Loucy (cell line): ENCODE measurements around the gene GPR107.

Experiments used
- H2AFZ ChIP-seq: fragments of 200-600 bp; sonication (generic); 2 replicates; pipeline ENCODE4 v1.6.0; 2016; ENCODE audit warnings: antibody characterized with exemption, mild to moderate bottlenecking, low read length, moderate library complexity
- H3F3A ChIP-seq: fragments of 200-600 bp; 2 replicates; pipeline ENCODE4 v1.6.0; 2016; ENCODE audit warnings: antibody characterized with exemption, low read depth, mild to moderate bottlenecking
- H3K27me3 ChIP-seq: fragments of 200-600 bp; sonication (generic); 2 replicates; pipeline ENCODE4 v1.6.1; 2014; ENCODE audit warnings: low read length, mild to moderate bottlenecking; ENCODE audit not compliant: insufficient read depth, poor library complexity, severe bottlenecking
- H3K36me3 ChIP-seq: fragments of 200-600 bp; sonication (generic); 2 replicates; pipeline ENCODE4 v1.6.1; 2016; ENCODE audit warnings: low read length; ENCODE audit not compliant: insufficient read depth
- H3K4me1 ChIP-seq: fragments of 200-600 bp; sonication (generic); 2 replicates; pipeline ENCODE4 v1.5.1; 2014; ENCODE audit warnings: low read length, mild to moderate bottlenecking; ENCODE audit not compliant: insufficient read depth, poor library complexity, severe bottlenecking
- H3K4me2 ChIP-seq: fragments of 200-600 bp; sonication (generic); 2 replicates; pipeline ENCODE4 v1.6.0; 2014; ENCODE audit warnings: antibody characterized with exemption, low read length, low read depth, mild to moderate bottlenecking; ENCODE audit not compliant: poor library complexity, severe bottlenecking
- H3K4me3 ChIP-seq: fragments of 200-600 bp; sonication (generic); 2 replicates; pipeline ENCODE4 v1.5.1; 2014; ENCODE audit warnings: low read length, mild to moderate bottlenecking, mixed read lengths; ENCODE audit not compliant: poor library complexity, severe bottlenecking
- H3K79me2 ChIP-seq: fragments of 200-600 bp; sonication (generic); 2 replicates; pipeline ENCODE4 v1.6.1; 2014; ENCODE audit warnings: low read length; ENCODE audit not compliant: insufficient read depth
- H3K9ac ChIP-seq: fragments of 200-600 bp; sonication (generic); 2 replicates; pipeline ENCODE4 v1.6.0; 2014; ENCODE audit warnings: mild to moderate bottlenecking, low read depth, low read length, moderate library complexity; ENCODE audit not compliant: poor library complexity, severe bottlenecking
- H3K9me2 ChIP-seq: fragments of 200-600 bp; sonication (generic); replicated peaks from 2 replicates; pipeline ENCODE4 v1.6.1; 2016; ENCODE audit warnings: low read depth, low read length, mixed read lengths
- H3K9me3 ChIP-seq: fragments of 200-600 bp; sonication (generic); 2 replicates; pipeline ENCODE4 v1.6.1; 2014; ENCODE audit warnings: mild to moderate bottlenecking, antibody characterized with exemption, low read length, low read depth; ENCODE audit not compliant: insufficient read depth
- H4K20me1 ChIP-seq: fragments of 200-600 bp; sonication (generic); 2 replicates; pipeline ENCODE4 v1.6.0; 2014; ENCODE audit warnings: antibody characterized with exemption, low read length, mild to moderate bottlenecking; ENCODE audit not compliant: insufficient read depth, poor library complexity, severe bottlenecking
- CTCF ChIP-seq: fragments of 200-600 bp; sonication (generic); conservative IDR thresholded peaks from 2 replicates; pipeline ENCODE4 v1.5.1; 2014; ENCODE audit warnings: mild to moderate bottlenecking, antibody characterized with exemption, low read length
- EZH2phosphoT487 ChIP-seq: fragments of 200-600 bp; IDR thresholded peaks from 2 replicates; pipeline ENCODE4 v1.6.1; 2018; ENCODE audit warnings: antibody characterized with exemption, mild to moderate bottlenecking, moderate library complexity, borderline replicate concordance

GPR107 gene

GRCh38 chr9:130023144-130023787, 30.4 kb upstream of the GPR107 start:
- Histone ChIP-seq H3K9me3 (no peaks in the 10 kb centered on the region), H3K4me2 (no peak overlapping the region), H3K9ac (no peak overlapping the region), H3K9me2 (no peaks in the 10 kb centered on the region), H3K27me3 (no peaks in the 10 kb centered on the region), H3K79me2 (peaks cover 100% of the 10 kb centered on the region), H2AFZ (no peak overlapping the region), H3K36me3 (no peaks in the 10 kb centered on the region; the same call in 1 of the 2 replicates), H4K20me1 (peaks cover 78% of the 10 kb centered on the region), H3K4me1 (peaks cover 12% of the 10 kb centered on the region), H3F3A (no peaks in the 10 kb centered on the region), H3K4me3 (no peak overlapping the region)
- no peak for TF ChIP-seq CTCF
- no peak for TF ChIP-seq EZH2phosphoT487

- Histone ChIP-seq H3K4me3 (no peak overlapping the region), H4K20me1 (peaks cover 78% of the 10 kb centered on the region), H3F3A (no peaks in the 10 kb centered on the region), H3K36me3 (no peaks in the 10 kb centered on the region; the same call in 1 of the 2 replicates), H3K9ac (no peak overlapping the region), H3K9me2 (no peaks in the 10 kb centered on the region), H3K27me3 (no peaks in the 10 kb centered on the region), H3K4me1 (peaks cover 14% of the 10 kb centered on the region), H2AFZ (no peak overlapping the region), H3K9me3 (no peaks in the 10 kb centered on the region), H3K4me2 (no peak overlapping the region), H3K79me2 (peaks cover 100% of the 10 kb centered on the region)
- TF ChIP-seq EZH2phosphoT487 (no peak), CTCF (no peak)
Measured at GRCh38 chr9:130023994-130024596, 29.6 kb upstream of the GPR107 start.

DNA sequence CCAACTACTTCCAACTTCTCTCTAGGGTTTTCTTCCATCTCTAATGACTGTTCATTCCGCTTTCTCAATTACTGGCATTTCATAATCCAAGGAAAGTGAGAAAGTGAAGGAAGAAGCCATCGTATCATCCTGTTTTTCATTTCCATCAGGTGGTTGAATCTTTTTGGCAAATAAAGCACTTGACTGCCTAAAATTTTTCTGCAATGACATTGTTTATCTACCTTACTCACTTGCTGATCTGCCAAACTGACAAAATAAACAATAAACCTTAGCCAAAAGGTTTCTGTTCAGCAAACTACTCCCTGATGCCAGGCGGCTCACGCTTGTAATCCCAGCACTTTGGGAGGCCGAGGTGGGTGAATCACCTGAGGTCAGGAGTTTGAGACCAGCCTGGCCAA, 29.1 kb upstream of the GPR107 start:
- TF ChIP-seq EZH2phosphoT487 (no peak), CTCF (no peak)
- no peaks in the 10 kb centered on the region for H3K9me2 ChIP-seq
- no peaks in the 10 kb centered on the region for H3K27me3 ChIP-seq
- no peaks in the 10 kb centered on the region for H3F3A ChIP-seq
- no peak overlapping the region for H3K4me2 ChIP-seq
- H3K36me3 ChIP-seq = no peaks in the 10 kb centered on the region; the same call in 1 of the 2 replicates
- H3K79me2 ChIP-seq = peaks cover 100% of the 10 kb centered on the region
- H2AFZ ChIP-seq = no peak overlapping the region
- peaks cover 82% of the 10 kb centered on the region for H4K20me1 ChIP-seq
- H3K9ac ChIP-seq = no peak overlapping the region
- peaks cover 14% of the 10 kb centered on the region for H3K4me1 ChIP-seq
- no peaks in the 10 kb centered on the region for H3K9me3 ChIP-seq
- H3K4me3 ChIP-seq = no peak overlapping the region
